GM19324 (cell line): ENCODE data around the gene GLRA2.

Source experiments
- ATAC-seq: cut with Tn5 transposase; IDR thresholded peaks from one replicate; pipeline ENCODE4 v1.9.1; 2021; ENCODE audit warnings: mild to moderate bottlenecking, moderate library complexity; ENCODE audit not compliant: unreplicated experiment, low FRiP score

GLRA2 gene

DNA sequence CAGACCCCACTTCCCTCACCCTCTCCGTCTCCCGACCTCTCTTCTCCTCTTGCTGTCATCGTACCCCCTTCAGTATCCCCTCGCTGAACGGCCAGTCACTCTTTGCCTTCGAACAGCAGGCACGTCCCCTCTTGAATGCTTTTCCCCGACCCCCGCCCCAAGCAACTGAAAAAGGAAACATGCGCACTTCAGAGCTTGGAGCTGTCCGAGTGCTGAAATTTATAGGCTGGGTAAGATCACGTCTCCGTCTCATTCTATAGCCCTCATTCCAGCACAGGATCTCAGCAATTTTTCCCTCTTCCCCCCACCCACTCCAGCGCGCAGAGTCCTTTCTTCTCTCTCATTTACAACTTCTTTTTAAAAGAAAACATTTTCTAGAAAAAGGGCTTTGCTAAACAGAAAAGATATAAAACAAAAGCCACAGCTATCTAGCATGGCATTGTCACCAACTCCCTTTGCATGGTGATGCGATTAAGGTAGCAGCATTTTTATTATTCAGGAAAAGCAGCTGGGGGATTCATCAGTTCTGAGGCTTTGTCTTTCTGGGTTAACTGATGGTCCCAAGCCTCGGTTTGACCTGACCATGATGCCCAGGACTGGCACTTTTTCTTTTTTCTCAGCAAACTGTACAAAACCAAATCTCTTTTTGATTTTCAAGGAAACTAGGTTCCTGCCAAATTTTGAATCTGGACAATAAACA lies at the start of gene GLRA2:
TSS of gene GLRA2 (plus strand) at position 247 of the 700 bp plus-strand sequence. CDS start 522 bp downstream, outside the sequence.
- no peak for ATAC-seq

DNA sequence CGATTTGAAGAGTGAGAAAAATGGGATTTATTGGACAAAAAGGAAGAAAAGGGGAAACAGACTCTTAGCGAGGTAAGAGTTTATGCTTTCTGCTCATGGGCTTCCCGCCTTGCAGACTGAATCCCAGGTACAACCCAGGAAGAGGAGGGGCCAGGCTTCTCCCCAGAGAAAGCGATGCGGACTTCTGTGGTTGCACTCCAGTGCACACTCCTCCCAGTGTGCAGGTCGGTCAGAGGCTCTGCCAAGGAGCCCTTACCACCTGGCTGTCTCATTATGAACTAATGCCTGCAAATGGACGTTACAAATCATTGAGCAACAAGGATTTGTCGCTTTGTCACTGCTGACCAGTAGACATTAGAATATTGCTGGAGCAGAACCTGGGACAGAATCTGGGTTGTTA lies 39.9 kb upstream of the GLRA2 start:
- no peak for ATAC-seq

DNA sequence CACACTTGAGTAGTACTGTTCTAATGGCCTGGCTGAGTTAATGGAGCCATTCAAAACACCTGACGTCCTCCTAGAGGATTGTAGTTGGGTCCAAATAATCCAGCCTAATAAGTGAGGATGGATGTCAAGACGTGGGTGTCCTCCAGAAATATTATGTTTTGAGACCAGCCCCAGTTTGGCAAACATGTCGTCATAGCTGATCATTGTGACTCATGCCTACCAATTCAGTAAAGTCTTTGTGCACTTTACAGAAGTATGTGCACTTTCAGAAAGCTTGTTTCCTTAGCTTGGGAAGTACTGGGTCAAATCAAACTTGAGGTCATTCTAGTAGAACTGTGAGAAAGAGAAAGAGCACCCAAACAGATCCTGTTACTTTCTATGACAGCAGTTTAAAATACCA lies 37.6 kb upstream of the GLRA2 start:
- ATAC-seq: no peak

DNA sequence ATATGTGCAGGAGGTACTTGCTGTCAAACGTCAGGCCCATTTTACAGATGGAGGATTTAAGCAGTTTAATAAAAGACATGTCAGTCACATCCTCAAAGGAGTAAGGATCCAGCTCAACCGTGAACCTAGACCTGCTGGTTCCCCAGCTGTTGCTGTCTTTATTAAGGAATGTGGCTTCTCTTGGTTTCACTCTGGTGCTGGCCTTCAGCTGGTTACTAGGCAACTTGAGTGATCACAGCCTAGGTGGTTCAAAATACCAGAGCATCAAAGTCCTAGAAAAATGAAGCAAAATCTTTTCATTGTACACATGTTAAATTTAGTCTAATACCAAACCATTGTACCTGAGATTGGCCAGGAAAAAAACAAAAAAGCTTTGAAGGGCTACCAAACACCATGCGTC lies 32.7 kb upstream of the GLRA2 start:
- ATAC-seq: peak; percentile 40

DNA sequence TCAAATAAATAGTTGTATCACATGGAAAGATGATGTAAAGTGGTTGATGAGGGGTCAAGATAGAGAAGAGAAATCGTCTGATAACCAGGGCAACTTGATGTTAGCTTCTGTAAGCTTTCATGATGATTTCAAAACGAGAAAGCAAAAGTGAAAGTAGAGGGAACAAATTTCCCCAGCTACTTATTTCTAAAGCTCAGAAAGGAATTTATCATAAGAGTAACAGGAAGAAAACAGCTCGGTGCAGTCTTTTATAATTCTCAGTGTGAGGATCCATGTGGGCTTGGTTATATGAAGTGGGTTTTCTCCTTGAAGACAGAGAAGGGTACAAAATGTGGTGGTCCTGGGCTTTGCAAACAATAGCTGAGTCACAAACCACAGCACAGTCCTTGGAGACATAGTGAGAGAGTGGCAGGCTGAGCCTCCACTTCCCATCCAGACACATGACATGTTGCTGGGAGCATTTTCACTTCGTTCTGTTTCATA lies 32.1 kb upstream of the GLRA2 start:
- ATAC-seq: peak; percentile 68

DNA sequence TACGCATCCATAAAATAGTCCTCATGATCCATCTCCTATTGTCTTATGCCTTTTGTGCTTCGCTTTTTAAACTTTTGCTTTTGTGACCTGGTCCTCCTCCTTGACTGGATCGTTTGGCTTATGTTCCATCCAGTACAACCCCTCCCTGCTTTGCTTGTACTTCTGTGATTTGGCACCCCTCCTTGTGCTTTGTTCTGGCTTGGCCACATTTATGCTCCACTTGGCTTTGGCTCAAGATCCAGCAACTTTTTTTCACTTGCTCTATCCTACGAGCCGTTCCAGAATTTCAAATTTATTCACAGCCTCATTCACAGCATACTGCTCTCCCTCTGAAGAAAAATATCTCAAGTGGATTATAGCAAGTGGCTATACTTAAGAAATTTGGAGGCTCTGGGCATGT lies 28.0 kb upstream of the GLRA2 start:
- ATAC-seq: no peak

DNA sequence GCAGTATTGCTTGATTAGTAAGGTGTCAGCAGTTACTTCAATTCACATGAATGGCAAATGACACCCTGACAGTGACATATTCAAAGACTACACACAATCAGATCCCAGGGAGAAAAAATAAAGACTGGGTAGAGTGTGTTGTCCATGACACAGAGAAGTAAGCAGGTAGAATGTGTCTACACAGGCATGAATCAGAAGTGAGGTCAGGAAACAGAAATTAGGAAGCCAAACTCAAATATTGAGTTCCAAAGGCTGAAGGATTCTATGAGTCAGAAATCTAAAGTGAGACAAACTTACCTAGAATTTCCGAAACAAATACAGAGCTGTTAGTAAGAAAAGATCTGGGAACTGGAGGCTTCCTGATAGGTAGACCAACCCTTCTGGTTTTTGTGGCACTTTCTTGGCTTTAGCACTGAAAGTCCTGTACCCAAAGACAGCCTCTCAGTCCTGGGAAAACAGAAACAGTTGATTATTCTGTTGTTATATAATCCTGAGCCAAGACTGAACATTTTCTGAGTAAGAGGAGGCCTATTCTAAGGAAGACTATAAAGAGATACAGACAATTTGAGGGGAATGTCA lies 24.3 kb upstream of the GLRA2 start:
- ATAC-seq: no peak

DNA sequence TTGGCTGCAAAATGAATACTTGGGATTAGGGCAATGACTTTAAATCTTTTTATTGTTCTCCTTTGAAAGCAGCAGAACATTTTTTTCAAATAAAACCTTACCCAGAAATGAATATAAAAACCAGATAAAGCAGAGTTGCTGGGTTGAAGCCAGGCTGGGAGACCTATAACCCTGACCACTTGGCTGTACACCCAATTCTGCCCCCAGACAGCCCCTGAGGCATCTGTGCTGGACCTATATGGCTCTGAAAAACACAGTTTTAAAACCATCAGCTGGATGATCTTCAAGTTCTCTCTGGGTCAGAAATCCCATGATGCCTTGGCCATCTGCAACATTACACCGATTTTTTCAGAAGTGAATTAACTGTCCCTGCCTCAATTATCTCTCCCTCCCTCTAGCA lies 23.7 kb upstream of the GLRA2 start:
- ATAC-seq: no peak

DNA sequence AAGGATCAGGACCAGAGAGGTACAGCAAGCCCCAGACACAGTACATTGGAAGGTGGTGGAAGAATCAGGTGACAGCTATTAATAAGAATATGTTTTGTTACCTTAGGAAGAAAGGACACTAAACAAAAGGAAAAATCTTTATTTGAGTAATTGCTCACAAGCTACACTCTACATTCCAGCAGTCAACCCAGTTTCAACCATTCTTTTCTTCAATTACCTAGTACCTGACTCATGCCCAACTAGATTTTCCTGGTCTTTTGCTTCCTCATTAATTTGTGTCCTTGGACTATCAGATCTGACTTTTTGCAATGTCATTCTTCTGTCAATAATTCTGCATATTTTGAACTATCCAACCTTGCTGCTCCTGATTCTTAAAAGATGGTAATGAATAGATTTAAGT lies 22.5 kb upstream of the GLRA2 start:
- no peak for ATAC-seq

DNA sequence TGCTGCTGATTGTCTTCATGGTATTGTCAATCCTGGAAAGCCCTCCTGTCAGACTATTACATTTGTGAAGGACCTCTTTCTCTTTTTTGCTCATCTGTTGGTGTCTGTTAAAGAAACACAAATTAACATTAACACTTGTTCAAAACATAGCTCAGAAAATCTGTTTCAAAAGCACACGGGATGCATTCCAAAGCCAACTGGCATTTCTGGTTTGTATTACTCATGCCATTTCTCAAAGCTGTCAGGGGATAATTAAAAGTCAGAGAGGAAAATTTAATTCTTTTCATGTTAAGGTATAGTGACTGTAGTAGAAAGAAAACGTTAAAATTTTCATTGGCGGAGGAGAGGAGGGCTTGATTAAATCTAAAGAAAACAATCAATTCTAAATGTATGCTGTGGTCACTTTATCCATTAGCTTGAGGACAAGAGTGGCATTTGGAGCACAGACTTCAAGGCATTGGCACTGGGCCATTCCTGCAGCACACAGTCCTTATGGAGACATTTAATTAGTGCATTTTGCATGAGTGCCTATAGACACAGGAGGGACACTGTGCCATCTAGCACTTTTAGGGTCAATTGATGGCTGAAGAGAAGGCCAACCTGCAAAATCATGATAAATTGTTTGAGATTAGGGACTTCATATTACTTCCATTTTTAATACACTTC lies 21.2 kb upstream of the GLRA2 start:
- no peak for ATAC-seq

DNA sequence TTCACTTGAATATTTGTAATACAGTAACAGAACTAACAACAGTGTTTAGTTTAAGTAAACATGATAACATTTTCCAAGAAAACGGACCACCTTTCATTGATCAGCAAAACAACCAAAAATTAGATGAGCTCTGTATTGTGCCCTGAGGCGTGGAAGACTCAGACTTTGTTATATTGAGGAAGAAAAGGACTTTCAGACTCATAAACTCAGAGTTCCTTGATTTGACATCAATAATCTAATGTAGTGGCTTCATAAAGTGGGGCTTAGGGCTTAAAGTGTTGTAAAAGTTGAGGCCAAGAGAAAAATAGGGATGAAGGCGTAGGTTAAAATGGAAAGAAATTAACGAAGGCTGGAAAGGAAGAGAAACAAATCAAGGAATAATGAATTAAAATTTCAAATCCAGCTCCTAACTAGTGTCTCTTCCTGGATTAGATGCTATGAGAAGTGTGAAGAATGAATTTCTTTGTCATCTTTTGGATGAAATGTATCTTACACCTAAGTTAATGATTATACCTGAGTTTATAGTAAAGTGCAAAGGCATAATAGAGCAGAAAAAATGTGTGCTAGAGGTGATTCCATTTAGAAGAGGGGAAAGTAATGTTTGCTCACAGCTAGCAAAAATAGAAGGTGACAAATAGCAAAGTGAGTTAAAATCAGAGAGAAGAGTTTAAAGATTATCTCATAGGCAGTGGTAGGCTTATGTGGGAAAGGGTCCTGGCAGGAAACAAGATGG lies 19.8 kb upstream of the GLRA2 start:
- ATAC-seq: no peak

DNA sequence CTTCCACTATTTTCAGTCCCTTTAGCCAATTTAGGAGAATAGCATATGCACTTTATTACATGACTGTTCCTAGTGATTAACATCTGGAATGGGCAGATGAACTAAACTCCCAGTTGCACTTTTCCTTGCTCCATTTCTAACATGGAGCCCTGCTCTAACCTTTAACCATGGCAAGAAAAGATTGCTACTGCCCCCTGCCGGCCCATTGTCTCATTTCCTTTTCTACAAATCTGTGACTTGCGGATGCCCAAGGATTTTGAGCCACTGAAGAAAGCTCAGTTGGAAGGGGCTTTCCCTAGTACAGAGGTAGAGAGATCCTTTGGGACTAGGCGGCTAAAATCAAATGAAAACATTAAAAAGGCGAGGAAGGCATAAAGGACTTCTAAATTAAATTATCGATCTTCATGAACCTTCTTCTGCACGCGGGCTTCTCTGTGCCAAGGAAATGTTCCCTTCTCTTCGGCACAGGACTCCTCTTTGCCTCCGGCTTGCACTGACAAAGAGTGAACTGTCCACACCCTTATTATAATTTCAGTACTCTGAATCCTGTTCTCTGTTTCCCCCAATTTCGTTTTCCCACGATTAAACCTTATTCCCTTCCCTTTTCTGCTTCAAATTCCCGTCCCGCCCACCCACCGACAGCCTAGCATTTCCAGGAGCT lies 577 bp upstream of the GLRA2 start:
- no peak for ATAC-seq

DNA sequence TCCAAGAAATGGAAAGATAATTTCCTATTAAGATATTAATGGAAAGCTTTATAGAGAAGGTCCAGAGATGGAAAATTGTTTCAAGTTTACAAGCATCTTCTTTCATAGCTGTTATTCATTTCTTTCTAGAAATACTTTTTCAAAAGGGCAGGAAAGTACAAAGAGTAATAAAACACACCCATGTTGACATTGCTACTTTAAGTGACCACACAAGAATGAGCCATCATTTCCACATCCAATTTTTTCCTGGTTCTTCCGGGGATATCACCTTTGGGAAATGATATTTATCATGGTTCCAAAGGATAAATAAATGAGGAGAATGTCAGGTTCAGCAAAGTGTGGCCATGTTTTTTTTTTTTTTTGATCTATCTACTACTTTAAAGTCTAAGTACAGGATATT lies 4.5 kb downstream of the GLRA2 start:
- ATAC-seq: no peak

DNA sequence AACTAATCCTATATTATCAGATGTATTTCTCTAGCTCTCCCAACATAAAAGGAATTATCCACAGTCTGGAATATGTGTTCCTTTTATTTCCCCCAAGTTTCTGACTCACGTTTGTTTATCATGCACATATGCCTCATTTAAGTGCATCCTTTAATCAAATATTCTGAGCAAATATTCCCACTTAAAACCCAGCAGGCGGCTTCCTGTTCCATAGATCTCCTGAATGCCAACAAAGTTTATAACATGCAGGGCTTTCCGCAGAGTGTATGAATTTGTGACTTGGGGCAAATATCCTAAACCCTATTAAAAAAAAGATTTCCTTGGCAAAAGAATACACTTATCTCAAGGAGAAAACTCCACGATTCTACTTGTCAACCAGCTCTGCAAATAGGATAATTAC lies 16.9 kb downstream of the GLRA2 start:
- no peak for ATAC-seq

DNA sequence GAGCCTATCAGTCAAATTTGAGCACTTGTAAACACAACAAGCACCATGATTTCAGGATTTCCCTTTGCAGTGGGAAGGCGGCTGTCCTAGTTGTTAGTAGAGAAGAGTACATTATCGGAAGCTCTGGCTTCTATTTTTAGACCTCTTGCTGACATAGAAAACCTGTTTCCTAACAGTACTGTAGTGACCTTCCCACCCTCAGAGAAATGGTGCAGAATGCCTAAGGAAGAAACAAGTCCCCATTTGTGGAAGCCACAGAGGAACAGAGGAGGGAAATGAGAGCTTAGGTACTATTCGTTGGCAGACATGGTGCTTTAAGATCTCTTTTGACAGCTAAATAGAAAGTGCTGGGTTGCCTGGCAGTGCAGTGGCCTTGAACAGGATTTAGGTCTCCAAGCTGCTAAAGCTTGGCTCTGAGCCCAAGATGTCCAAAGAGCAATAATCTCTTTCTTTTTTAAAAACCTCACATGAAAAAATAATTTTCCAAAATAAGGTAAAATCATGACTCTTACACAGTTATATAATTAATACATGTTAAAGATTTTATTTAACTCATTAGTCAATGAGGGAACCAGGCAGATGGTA lies 24.9 kb downstream of the GLRA2 start:
- ATAC-seq: no peak

DNA sequence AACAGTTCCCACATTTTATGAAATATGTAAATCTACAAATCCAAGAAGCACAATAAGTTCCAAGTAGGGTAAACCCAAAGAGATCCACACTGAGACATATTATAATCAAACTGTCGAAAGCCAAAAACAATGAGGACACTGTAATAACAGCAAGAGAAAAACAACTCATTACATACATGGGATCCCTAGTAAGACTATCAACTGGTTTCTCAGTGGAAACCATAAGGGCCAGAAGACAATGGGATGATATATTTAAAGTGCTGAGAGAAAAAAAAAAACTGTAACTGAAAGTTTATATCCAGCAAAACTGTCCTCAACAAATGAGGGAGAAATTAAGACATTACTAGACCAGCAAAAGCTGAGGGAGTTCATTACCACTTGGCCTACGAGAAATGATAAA lies 34.7 kb downstream of the GLRA2 start:
- ATAC-seq: no peak

DNA sequence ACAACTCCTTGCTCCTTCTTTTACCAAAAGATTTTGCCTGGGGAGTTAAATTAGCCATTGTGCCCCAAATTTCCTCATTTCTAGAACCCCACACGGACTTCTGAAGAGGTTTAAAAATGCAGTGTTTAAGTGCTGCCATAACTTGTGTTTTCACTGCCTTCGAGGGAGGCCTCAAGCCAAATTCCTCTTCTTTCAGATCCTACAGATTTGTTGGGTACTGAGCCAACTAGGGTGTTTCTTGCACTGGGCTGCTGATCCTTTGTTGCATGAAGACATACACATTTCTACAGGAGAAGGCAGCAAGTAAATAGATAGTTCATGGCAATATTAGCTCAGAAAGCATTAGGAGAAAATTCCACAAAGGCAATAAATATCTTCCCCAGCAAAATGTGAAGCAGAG lies 43.8 kb downstream of the GLRA2 start:
- no peak for ATAC-seq

DNA sequence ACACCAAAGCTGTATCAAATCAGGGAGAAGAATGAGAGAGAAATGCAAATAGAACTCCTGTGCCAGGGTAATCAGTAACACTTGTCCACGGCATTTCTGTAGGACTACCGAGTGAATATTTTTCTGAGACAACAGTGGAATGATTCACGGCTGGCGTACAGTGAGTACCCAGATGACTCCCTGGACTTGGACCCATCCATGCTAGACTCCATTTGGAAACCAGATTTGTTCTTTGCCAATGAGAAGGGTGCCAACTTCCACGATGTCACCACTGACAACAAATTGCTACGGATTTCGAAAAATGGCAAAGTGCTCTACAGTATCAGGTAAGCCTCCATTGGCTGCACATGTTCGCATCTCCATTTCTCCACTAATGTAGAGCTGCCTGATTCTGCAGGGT lies 51.7 kb downstream of the GLRA2 start:
- ATAC-seq: no peak

DNA sequence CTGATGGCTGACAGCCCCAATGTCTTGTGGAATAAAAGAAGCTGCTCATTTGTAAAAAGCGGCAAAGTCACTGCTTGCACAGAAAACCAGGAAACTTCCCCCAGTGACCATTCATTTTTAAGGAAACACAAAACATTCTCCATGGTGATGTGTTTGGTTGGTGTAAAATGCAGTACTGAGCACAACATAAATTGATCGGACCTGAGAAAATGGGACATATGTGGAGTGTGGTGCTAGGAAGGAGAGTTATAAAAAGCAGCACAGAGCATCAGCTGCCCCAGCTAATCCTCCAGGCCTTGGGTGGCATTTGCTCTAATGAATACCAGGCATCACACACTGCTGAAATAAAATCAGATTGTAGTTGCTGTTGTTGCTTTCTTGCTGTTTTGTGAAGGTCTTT lies 55.2 kb downstream of the GLRA2 start:
- ATAC-seq: no peak

DNA sequence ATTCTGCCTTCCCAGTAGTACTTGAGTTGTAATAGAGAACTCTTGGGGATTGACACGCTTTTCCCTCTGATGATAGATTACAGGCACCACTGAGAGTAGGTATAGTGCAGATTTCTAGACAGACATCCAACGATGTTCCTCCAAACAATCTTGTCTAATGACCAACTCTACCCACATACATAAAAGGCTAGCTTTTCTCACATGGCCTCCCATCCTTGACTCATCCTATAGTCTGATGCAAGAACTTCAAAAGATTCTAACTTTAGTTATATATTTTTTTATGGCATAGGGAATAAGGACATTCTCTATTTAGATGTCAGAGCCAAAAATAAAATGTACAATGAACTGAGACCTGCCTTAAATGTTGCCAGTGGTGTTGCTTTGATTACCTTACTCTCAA lies 60.9 kb downstream of the GLRA2 start:
- ATAC-seq: no peak
